ENCODE results near the gene YIPF5.

The YIPF5 gene

DNA sequence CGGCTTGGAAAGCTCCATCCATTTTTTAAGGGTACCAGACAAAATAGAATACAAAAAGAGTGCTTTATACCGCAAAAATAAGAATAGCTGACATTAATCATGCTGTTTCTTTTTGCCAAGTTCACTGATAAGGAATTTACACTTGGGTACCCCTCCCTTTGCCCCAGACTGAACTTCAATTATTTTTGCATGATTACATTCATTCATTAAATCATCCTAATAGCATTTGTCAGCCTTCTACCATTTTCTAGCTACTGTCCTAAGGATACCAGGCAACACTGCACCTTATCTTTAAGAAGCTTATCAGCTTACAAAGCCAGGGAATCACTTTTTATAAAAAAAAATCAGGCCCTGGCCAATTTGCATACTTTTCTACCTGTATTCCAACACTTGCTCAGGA is 48.4 kb downstream of the YIPF5 start:
- DNase-seq: no peak

DNA sequence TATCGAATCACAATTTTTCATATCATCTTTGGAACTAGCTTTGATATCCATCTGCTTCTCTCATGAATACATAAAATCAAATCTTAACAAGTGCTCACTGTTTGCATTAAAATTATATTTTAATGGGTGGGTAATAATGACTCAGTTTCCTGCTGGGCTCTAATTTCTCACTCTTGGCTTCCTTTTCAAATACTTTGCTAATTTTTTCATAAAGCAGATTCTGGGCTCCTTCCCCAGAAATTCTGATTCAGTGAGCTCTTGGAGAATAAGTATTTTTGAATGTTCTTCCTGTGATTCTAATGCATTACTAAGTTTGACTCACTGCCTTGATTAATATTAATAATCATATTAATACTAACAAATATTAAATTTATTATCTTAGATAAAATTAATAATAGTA is 48.9 kb downstream of the YIPF5 start:
- no peak for DNase-seq

DNA sequence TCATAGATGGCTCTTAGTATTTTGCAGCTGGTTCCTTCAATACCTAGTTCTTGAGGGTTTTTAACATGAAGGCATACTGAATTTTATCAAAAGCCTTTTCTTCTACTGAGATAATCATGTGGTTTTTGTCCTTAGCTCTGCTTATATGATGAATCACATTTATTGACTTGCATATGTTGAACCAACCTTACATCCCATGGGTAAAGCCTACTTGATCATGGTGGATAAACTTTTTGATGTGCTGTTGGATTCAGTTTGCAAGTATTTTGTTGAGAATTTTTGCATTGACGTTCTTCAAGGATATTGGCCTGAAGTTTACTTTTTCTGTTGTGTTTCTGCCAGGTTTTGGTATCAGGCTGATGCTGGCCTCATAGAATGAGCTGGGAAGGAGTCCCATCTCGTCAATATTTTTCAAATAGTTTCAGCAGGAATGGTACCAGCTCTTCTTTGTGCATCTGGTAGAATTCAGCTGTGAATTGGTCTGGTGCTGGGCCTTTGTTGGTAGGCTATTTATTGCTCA is 49.7 kb downstream of the YIPF5 start:
- no peak for DNase-seq

GRCh38 chr5:144117412-144117811 is 53.0 kb downstream of the YIPF5 start:
- no peak for DNase-seq

- DNase-seq: no peak
Measured at GRCh38 chr5:144114571-144114970, 55.9 kb downstream of the YIPF5 start.
